K562 (cell line): ENCODE results near the gene OLIG2. TPM values are rescaled to one million over a fixed set of nuclear protein-coding genes. Genes with fewer than 3 reads are reported as not detected.

Experiments used
- ATAC-seq: fragments of 200-7000 bp; cut with Tn5 transposase; 3 replicates; pipeline ENCODE4 v1.9.1; 2020; ENCODE audit warnings: moderate library complexity
- BruUV-seq: library from RNA; stranded (reverse); fragments of 400-500 nt; replicated peaks from 2 replicates; lab custom pipeline; 2021; lab: Mats Ljungman, UMichigan
- CTCF ChIA-PET: fragments of 300-600 bp; formaldehyde crosslinking; extraction: SDS; loops from one replicate; lab custom pipeline; 2021; ENCODE audit warnings: low intra/inter-chr PET ratio; lab: Yijun Ruan, JAX
- POLR2A ChIA-PET: fragments of 300-600, 350-650 bp; sonication (Branson Sonifier 250); formaldehyde crosslinking; extraction: SDS; loops from one replicate; lab custom pipeline; 2021; ENCODE audit warnings: antibody characterized with exemption, inconsistent platforms; lab: Yijun Ruan, JAX
- DNase-seq, 4 experiments: peaks; one replicate each; pipeline versions ENCODE4 v3.0.0 to v3.0.0-alpha.2; 2011 to 2018; ENCODE audit warnings: low spot score in 3 of 4, mixed read lengths in 3 of 4; ENCODE audit errors: extremely low read depth in 1 of 4
- FAIRE-seq: peaks from 2 replicates; lab custom pipeline; 2011; peaks lifted over from hg19 to GRCh38; lab: Jason Lieb, UNC
- H2AFZ ChIP-seq: 2 replicates; pipeline ENCODE4 v1.6.0; 2011; ENCODE audit warnings: low read depth, low read length, control low read depth, inconsistent platforms
- H3K27ac ChIP-seq: fragments of 200-600 bp; 3 replicates; pipeline ENCODE4 v1.8.0; 2011; ENCODE audit warnings: low read depth, mild to moderate bottlenecking, control low read depth, inconsistent platforms, low read length, moderate library complexity, mixed read lengths; ENCODE audit errors: extremely low read depth
- H3K27me3 ChIP-seq, 2 experiments: fragments of 300-600 bp in 1 of 2; 2 replicates in 1 of 2; 3 replicates in 1 of 2; pipeline versions ENCODE4 v1.6.0 to v1.8.0; 2011; ENCODE audit warnings: inconsistent platforms in 2 of 2, low read length in 2 of 2, mild to moderate bottlenecking in 1 of 2, mixed read lengths in 1 of 2, moderate library complexity in 1 of 2; ENCODE audit not compliant: control insufficient read depth in 2 of 2, insufficient read depth in 2 of 2
- H3K36me3 ChIP-seq: fragments of 300-600 bp; 3 replicates; pipeline ENCODE4 v1.8.0; 2011; ENCODE audit warnings: mild to moderate bottlenecking, low read length, inconsistent platforms; ENCODE audit not compliant: control insufficient read depth, insufficient read depth
- H3K4me1 ChIP-seq, 2 experiments: fragments of 200-600 bp in 1 of 2; replicated peaks in 1 of 2; 2 replicates in 1 of 2; 3 replicates in 1 of 2; pipeline versions ENCODE4 v1.5.1 to v1.8.0; 2011; ENCODE audit warnings: inconsistent platforms in 2 of 2, low read length in 2 of 2, mild to moderate bottlenecking in 1 of 2, mixed read lengths in 1 of 2, moderate library complexity in 1 of 2; ENCODE audit not compliant: control insufficient read depth in 2 of 2, insufficient read depth in 2 of 2
- H3K4me2 ChIP-seq: 2 replicates; pipeline ENCODE4 v1.6.1; 2011; ENCODE audit warnings: low read length, control low read depth, inconsistent platforms, mixed read lengths; ENCODE audit not compliant: insufficient read depth
- H3K4me3 ChIP-seq: fragments of 200-600 bp; sonication (generic), shearing (Covaris generic); 2 replicates; pipeline ENCODE4 v1.5.1; 2016; ENCODE audit warnings: control low read depth, inconsistent platforms
- H3K79me2 ChIP-seq: fragments of 200-600 bp; 3 replicates; pipeline ENCODE4 v1.8.0; 2011; ENCODE audit warnings: low read length, inconsistent platforms; ENCODE audit not compliant: control insufficient read depth, insufficient read depth
- H3K9ac ChIP-seq, 2 experiments: 2 replicates each; pipeline versions ENCODE4 v1.6.0 to v1.6.1; 2011; ENCODE audit warnings: low read depth in 2 of 2, low read length in 2 of 2, control low read depth in 1 of 2, inconsistent platforms in 1 of 2, mild to moderate bottlenecking in 1 of 2, mixed read lengths in 1 of 2; ENCODE audit not compliant: insufficient read depth in 1 of 2
- H3K9me1 ChIP-seq: one replicate; pipeline ENCODE4 v1.6.0; 2011; ENCODE audit warnings: inconsistent platforms, mild to moderate bottlenecking, low read length, moderate library complexity; ENCODE audit not compliant: control insufficient read depth, insufficient read depth
- H3K9me3 ChIP-seq: replicated peaks from 2 replicates; pipeline ENCODE4 v1.5.1; 2011; ENCODE audit warnings: low read depth, low read length, inconsistent platforms; ENCODE audit not compliant: control insufficient read depth, insufficient read depth
- H4K20me1 ChIP-seq: replicated peaks from 2 replicates; pipeline ENCODE4 v1.6.1; 2011; ENCODE audit warnings: low read length, inconsistent platforms, mixed read lengths; ENCODE audit not compliant: control insufficient read depth, insufficient read depth
- ARID1B ChIP-seq: fragments of 450-650 bp; IDR thresholded peaks from 2 replicates; pipeline ENCODE4 v1.6.1; 2016; ENCODE audit warnings: antibody characterized with exemption, mild to moderate bottlenecking, inconsistent platforms
- MEIS2 ChIP-seq: fragments of 450-650 bp; IDR thresholded peaks from 2 replicates; pipeline ENCODE4 v1.6.1; 2014; ENCODE audit warnings: mild to moderate bottlenecking; ENCODE audit not compliant: partially characterized antibody
- RB1 ChIP-seq: fragments of 450-650 bp; IDR thresholded peaks from 2 replicates; pipeline ENCODE4 v1.6.1; 2017; ENCODE audit warnings: low read depth, mild to moderate bottlenecking
- STAT5A ChIP-seq: IDR thresholded peaks from 2 replicates; pipeline ENCODE4 v1.6.1; 2012; ENCODE audit warnings: low read length, inconsistent platforms, borderline replicate concordance
- XRCC4 ChIP-seq: IDR thresholded peaks from one replicate; pipeline ENCODE4 v1.6.1; 2011; ENCODE audit not compliant: insufficient read depth, insufficient read length; ENCODE audit errors: extremely low read depth
- ZNF431 ChIP-seq: sonication (generic); formaldehyde crosslinking; IDR thresholded peaks from 2 replicates; pipeline ENCODE4 v1.8.0; 2022; ENCODE audit warnings: mild to moderate bottlenecking, missing genetic modification reagents
- WGBS: fragments of 100-300 bp; shearing (Covaris generic); methylation state at CpG from one replicate; pipeline ENCODE4 v1.1.6; 2016; ENCODE audit warnings: low coverage, mixed read lengths; ENCODE audit not compliant: insufficient coverage; ENCODE audit errors: missing lambda C conversion rate; 5-methylcytosine and 5-hydroxymethylcytosine counted together
- in situ Hi-C: fragments of 300-500 bp; cut with MboI; formaldehyde crosslinking; loops from 4 replicates; pipeline ENCODE4 v1.15.0; 2018; ENCODE audit warnings: inconsistent platforms, mixed read lengths
- intact Hi-C: fragments of 100-400 bp; cut with micrococcal nuclease; formaldehyde crosslinking; loops from 2 replicates; pipeline ENCODE4 v1.14.2; 2022
- polyA plus RNA-seq, 8 experiments: library from polyadenylated mRNA; depleted of rRNA in 4 of 8; stranded (reverse) in 5 of 8; unstranded in 3 of 8; fragments of >200 nt; fragmentation: Nextera tagmentation in 2 of 8; fragmentation: Illumina TruSeq in 1 of 8; extraction: Ambion mirVana in 2 of 8; extraction: Trizol in 1 of 8; gene quantifications; 2 replicates each; pipeline versions ENCODE4 v1.2.1 to v1.2.3, GENCODE V29; 2011 to 2014; ENCODE audit warnings: inconsistent platforms in 1 of 8, missing spikeins in 1 of 8
- total RNA-seq, 7 experiments: library from RNA; depleted of rRNA in 6 of 7; stranded (reverse); fragments of >200 nt in 6 of 7; fragmentation: Illumina TruSeq in 2 of 7; extraction: Trizol in 2 of 7; gene quantifications; 2 replicates each; pipeline versions ENCODE4 v1.2.1 to v1.2.3, GENCODE V29; 2011 to 2021; ENCODE audit warnings: low replicate concordance in 1 of 7

OLIG2 gene
- total and polyA plus RNA-seq, 9 of the 15 experiments (the other 6 are each of a cell fraction or from before 2014, with no cell fraction given): not detected

GRCh38 chr21:33029975-33030461 is 4.3 kb downstream of the OLIG2 start (continued):
- TF ChIP-seq XRCC4 (no peak), STAT5A (no peak), RB1 (no peak), ZNF431 (no peak)

- POLR2A ChIA-PET: no interaction called here
- under 1% methylated on average over 6 of the region's 6 CpGs for WGBS
Measured at GRCh38 chr21:33030633-33031032, 4.9 kb downstream of the OLIG2 start.

More at GRCh38 chr21:33030633-33031032, 4.9 kb downstream of the OLIG2 start:
- in situ Hi-C loops: no loop called here
- no TSS peak for BruUV-seq
- no peak overlapping the region for H3K4me3 ChIP-seq
- no peak for TF ChIP-seq ARID1B
- peak; percentile 31 for TF ChIP-seq MEIS2
- H3K27ac ChIP-seq: no peak overlapping the region
- no peak overlapping the region for H3K4me2 ChIP-seq
- intact Hi-C loops: no loop called here
- H2AFZ ChIP-seq: no peak overlapping the region
- no peaks in the 10 kb centered on the region for H3K9me3 ChIP-seq
- FAIRE-seq: no peak
- no peaks in the 10 kb centered on the region for H3K36me3 ChIP-seq
- DNase-seq: no peak
- H3K27me3 ChIP-seq: peaks cover 42 to 85% of the 10 kb centered on the region in 2 experiments
- H3K4me1 ChIP-seq: peaks cover 0 to 9% of the 10 kb centered on the region in 2 experiments; a peak in 1 of 5 replicates
- H4K20me1 ChIP-seq: peaks cover 8% of the 10 kb centered on the region; the same call in 1 of the 2 replicates
- no peaks in the 10 kb centered on the region for H3K9me1 ChIP-seq
- no peaks in the 10 kb centered on the region for H3K79me2 ChIP-seq
- ATAC-seq: no peak
- H3K9ac ChIP-seq: no peak overlapping the region
- CTCF ChIA-PET: no interaction called here
